ENCODE data around the gene SKA3.
"Not testable (repeated sequence)": the region's sequence is repeated elsewhere in the genome, so short reads cannot be mapped to it uniquely, and the experiment has no call there.

The SKA3 gene

GRCh38 chr13:21175656-21176214 is 617 bp downstream of the SKA3 start:
- peak; percentile 4 for DNase-seq (ENCODE audit: low read depth)
- H3K4me3 ChIP-seq (ENCODE audit: low read depth, low read length) = peak overlapping the region; percentile 87

- not testable (repeated sequence) for H3K4me3 ChIP-seq (ENCODE audit: low read depth, low read length)
- DNase-seq (ENCODE audit: low read depth) = peak; percentile 4
Measured at GRCh38 chr13:21173767-21174166, 2.6 kb downstream of the SKA3 start.

- DNase-seq (ENCODE audit: low read depth) = no peak
- no peak overlapping the region for H3K4me3 ChIP-seq (ENCODE audit: low read depth, low read length)
Measured at GRCh38 chr13:21171420-21171819, 4.9 kb downstream of the SKA3 start.

- DNase-seq (ENCODE audit: low read depth); H3K4me3 ChIP-seq (ENCODE audit: low read depth, low read length): not testable (repeated sequence)
Measured at GRCh38 chr13:21165606-21166005, 10.7 kb downstream of the SKA3 start.

GRCh38 chr13:21164631-21165030 is 11.7 kb downstream of the SKA3 start:
- no peak overlapping the region for H3K4me3 ChIP-seq (ENCODE audit: low read depth, low read length)
- DNase-seq (ENCODE audit: low read depth) = no peak

GRCh38 chr13:21152251-21152899 is 24.0 kb downstream of the SKA3 start:
- DNase-seq (ENCODE audit: low read depth) = no peak
- no peak overlapping the region for H3K4me3 ChIP-seq (ENCODE audit: low read depth, low read length)

GRCh38 chr13:21150013-21150412 is 26.3 kb downstream of the SKA3 start:
- H3K4me3 ChIP-seq (ENCODE audit: low read depth, low read length) = no peak overlapping the region
- DNase-seq (ENCODE audit: low read depth) = no peak

GRCh38 chr13:21149568-21149967 is 26.8 kb downstream of the SKA3 start:
- no peak overlapping the region for H3K4me3 ChIP-seq (ENCODE audit: low read depth, low read length)
- DNase-seq (ENCODE audit: low read depth) = no peak

- no peak for DNase-seq (ENCODE audit: low read depth)
- no peak overlapping the region for H3K4me3 ChIP-seq (ENCODE audit: low read depth, low read length)
Measured at GRCh38 chr13:21148557-21149258, 27.6 kb downstream of the SKA3 start.

GRCh38 chr13:21147827-21148226 is 28.5 kb downstream of the SKA3 start:
- no peak overlapping the region for H3K4me3 ChIP-seq (ENCODE audit: low read depth, low read length)
- no peak for DNase-seq (ENCODE audit: low read depth)

- no peak for DNase-seq (ENCODE audit: low read depth)
- H3K4me3 ChIP-seq (ENCODE audit: low read depth, low read length) = no peak overlapping the region
Measured at GRCh38 chr13:21142766-21143165, 33.6 kb downstream of the SKA3 start.

GRCh38 chr13:21139374-21139773 is 37.0 kb downstream of the SKA3 start:
- peak overlapping the region; percentile 73 for H3K4me3 ChIP-seq (ENCODE audit: low read depth, low read length)
- no peak for DNase-seq (ENCODE audit: low read depth)

GRCh38 chr13:21138561-21138960 is 37.8 kb downstream of the SKA3 start:
- DNase-seq (ENCODE audit: low read depth) = peak; percentile 32
- H3K4me3 ChIP-seq (ENCODE audit: low read depth, low read length) = no peak overlapping the region

- DNase-seq (ENCODE audit: low read depth) = no peak
- no peak overlapping the region for H3K4me3 ChIP-seq (ENCODE audit: low read depth, low read length)
Measured at GRCh38 chr13:21137696-21138095, 38.7 kb downstream of the SKA3 start.

GRCh38 chr13:21135833-21136232 is 40.5 kb downstream of the SKA3 start:
- not testable (repeated sequence) for DNase-seq (ENCODE audit: low read depth); H3K4me3 ChIP-seq (ENCODE audit: low read depth, low read length)

GRCh38 chr13:21134475-21134874 is 41.9 kb downstream of the SKA3 start:
- DNase-seq (ENCODE audit: low read depth) = no peak
- H3K4me3 ChIP-seq (ENCODE audit: low read depth, low read length) = no peak overlapping the region

- H3K4me3 ChIP-seq (ENCODE audit: low read depth, low read length) = no peak overlapping the region
- no peak for DNase-seq (ENCODE audit: low read depth)
Measured at GRCh38 chr13:21133077-21133476, 43.3 kb downstream of the SKA3 start.

GRCh38 chr13:21130116-21130515 is 46.2 kb downstream of the SKA3 start:
- DNase-seq (ENCODE audit: low read depth) = no peak
- H3K4me3 ChIP-seq (ENCODE audit: low read depth, low read length) = no peak overlapping the region

GRCh38 chr13:21124852-21125251 is 51.5 kb downstream of the SKA3 start:
- H3K4me3 ChIP-seq (ENCODE audit: low read depth, low read length) = no peak overlapping the region
- peak; percentile 52 for DNase-seq (ENCODE audit: low read depth)

GRCh38 chr13:21123956-21124355 is 52.4 kb downstream of the SKA3 start:
- H3K4me3 ChIP-seq (ENCODE audit: low read depth, low read length) = no peak overlapping the region
- DNase-seq (ENCODE audit: low read depth) = no peak

- H3K4me3 ChIP-seq (ENCODE audit: low read depth, low read length) = no peak overlapping the region
- no peak for DNase-seq (ENCODE audit: low read depth)
Measured at GRCh38 chr13:21121616-21122015, 54.7 kb downstream of the SKA3 start.
